CD4-positive, alpha-beta T cell treated with Interleukin-17A for 4 hours (primary cell): ENCODE measurements around the gene TOB1.

Experiments
- DNase-seq: peaks from one replicate; pipeline ENCODE4 v3.0.0-alpha.2; 2020; ENCODE audit warnings: mixed read lengths

The TOB1 gene

DNA sequence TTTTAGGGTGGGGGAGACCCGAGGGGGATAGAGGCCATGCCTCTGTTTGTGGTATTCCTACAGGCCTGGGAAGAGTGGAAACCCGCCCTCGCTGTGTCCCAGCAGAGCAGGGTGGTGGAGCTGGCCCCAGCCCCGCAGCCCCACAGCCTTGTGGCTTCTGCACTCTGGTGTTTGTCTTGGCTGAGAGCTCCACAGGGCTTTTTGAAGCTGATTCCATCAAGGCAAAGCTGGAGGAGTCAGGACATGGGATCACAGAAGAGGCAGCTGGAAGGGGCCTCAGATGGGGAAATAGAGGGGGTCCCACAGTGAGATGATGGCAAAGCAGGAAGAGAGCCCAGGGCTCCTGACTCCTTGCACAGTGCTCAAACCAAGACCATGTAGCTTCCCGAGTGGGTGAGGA lies 35.8 kb downstream of the TOB1 start:
- no peak for DNase-seq

DNA sequence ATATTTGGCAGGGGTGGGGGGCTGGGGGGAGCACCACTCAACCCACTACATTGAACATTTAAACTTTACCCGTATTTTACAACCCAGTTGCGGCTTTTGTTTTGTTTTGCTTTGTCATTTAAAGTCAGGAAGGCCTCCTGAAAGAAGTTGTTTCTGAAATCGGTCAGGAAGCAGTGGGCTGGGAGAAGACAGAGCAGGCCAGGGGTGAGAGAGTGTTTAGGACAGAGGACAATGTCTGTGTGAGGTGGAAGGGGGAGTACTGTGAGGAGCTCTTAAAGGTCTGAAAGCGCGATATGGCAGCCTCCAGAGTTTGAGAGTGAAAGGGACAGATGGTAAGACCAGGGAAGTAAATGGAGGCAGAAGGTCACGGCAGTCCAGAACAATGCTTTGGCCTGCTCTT lies 36.8 kb downstream of the TOB1 start:
- DNase-seq, result no peak

DNA sequence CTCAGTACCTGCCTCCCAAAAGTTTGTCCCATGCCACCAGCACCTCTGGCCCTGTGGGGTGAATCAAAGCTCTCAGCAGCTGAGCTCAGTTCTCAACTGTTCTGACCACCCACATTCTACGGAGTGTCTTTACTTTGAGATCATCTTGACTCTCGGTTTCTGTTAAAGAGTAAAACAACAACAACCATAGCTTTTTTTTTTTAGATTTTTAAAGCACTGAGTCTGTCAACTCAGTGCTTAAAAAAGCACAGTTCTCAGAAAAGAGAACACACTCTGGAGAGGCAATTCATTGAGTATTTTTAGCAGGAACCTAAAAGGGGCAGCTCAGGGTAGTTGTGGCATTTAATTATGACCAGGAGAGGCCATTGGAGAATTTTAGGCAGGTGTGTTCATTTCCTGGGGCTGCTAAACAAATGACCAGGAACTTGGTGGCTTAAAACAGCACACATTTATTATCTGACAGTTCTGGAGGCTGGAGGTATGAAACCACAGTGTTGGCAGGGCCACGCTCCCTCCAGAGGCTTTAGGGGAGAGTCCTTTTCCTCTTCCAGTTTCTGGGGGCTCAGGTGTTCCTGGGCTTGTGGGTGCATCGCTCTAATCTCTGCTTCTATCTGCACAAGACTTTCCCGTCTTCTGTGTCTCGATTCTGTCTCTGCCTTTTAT lies 37.5 kb downstream of the TOB1 start:
- no peak for DNase-seq

DNA sequence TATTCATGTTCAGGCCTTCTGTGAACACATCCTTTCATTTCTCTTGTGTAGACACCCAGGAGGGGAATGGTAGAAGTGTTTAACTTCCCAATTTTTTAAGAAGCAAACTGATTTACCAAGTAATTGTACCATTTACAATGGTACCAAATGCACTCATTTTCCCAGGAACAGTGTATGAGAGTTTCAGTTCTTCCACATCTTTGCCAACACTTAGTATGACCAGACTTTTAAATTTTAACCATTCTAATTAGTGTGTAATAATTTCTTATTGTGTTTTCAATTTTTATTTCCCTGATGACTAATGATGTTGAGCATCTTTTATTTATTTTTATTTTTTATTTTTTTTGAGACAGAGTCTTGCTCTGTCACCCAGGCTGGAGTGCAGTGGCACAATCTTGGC lies 41.0 kb downstream of the TOB1 start:
- no peak for DNase-seq

DNA sequence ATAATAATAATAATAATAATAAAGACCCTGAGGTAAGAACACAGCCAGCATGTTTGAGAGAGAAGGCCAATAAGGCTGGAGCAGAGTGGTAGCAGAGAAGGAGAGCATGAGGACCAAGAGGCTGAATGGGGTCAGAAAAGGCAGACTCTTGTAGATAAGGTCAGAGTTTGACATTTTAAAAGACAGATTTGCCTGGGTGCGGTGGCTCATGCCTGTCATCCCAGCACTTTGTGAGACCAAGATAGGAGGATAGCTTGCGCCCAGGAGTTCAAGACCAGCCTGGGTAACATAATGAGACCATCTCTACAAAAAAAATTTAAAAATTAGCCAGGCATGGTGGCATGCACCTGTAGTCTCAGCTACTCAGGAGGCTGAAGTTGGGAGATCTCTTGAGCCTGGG lies 41.7 kb downstream of the TOB1 start:
- no peak for DNase-seq

DNA sequence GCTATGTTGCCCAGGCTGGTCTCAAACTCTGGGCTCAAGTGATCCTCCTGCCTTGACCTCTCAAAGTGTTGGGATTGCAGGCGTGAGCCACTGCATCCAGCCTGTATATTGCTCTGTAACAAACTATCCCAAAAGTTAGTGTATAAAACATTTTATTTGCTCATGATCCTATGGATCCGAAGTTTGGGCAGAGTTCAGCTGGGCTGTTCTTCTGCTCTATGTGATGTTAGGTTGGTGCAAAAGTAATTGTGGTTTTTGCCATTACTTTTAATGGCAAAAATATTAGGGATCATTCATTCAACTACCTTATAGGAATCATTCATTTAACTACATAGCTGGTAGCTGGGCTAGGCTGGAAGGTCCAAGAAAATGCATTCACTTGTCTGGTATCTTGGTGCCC lies 43.6 kb downstream of the TOB1 start:
- DNase-seq, result no peak

DNA sequence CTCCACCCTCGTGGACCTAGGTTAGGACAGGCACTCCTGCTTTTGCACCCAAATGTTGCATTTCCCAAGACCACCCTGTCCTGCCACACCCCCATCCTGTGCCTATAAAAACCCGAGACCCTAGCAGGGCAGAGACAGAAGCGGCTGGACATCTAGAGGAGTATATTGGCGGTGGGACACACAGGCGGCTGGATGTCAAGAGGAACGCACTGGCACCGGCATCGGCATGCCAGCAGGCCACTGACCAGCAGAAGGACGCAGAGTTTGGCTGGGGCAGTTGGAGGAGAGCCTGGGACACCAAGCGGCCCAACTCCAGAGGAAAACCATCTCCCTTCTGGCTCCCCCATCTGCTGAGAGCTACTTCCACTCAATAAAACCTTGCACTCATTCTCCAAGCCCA lies 45.5 kb downstream of the TOB1 start:
- DNase-seq, result no peak

DNA sequence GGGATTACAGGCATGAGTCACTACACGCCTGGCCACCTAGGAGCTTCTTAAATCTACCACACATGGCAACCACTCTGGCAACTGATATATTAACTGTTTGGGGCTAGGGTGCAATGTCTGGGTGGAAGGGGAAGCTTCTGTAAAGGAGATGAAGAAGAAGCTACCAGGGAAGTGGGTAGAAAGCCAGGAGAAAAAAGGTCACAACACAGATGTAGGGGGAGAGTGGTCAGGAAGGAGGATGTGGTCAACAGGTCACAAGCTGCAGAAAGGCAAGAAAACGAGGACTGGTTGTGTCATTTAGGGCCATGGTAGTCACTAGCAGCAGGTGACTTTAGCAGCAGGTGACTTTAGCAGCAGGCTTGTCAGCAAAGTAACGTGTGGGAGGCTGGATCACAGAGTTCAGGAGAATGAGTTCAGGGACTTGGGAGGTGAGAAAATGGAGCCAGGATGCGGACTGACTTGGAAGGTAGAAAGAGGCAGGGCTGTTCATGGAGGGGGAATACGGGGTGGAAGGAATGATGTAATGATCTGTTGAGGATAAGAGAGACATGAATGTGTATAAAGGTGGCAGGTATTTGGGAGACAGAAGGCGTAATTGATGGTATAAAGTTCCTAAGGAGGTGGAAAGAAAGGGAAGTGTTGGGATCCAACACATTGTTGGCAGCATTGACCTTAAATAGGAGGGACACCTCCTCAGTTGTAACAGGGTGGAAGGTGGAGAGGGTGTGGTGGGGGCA lies 47.1 kb downstream of the TOB1 start:
- DNase-seq, result no peak

DNA sequence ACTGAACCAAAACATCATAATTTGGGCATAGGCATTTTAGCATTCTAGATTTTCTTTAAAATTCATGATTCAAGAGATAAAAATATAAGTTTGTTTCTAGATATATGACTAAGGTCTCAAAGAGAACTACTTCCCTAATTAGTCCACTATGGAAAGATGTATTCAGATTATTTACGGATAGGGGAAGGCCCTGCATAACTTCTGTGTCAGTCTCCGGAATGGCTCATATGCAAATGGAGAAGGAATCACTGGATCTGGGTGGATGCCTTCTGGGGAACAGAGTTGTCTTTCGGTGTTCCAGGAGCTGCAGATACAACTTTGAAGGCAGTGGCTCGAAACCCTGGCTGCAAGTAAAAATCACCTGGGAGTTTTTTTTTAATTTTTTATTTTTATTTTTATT lies 47.9 kb downstream of the TOB1 start:
- no peak for DNase-seq

DNA sequence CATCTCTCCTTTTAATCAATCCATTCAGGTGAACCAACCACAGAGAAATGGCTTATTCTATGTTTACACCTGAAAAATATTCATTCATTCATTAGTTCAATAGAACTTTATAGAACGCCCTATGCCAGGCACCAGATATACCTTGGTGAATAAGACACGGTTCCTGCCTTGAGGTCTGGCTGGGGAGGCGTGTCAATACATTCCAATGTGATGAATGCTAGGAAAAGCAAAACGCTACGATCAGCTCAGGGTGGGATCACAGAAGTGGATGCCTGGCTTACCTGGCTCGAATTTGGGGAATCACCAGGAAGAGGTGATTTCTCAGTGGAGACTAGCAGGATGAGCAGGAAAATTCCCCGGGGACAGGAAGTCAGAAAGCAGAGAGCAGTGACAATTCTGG lies 48.3 kb downstream of the TOB1 start:
- DNase-seq, result no peak

DNA sequence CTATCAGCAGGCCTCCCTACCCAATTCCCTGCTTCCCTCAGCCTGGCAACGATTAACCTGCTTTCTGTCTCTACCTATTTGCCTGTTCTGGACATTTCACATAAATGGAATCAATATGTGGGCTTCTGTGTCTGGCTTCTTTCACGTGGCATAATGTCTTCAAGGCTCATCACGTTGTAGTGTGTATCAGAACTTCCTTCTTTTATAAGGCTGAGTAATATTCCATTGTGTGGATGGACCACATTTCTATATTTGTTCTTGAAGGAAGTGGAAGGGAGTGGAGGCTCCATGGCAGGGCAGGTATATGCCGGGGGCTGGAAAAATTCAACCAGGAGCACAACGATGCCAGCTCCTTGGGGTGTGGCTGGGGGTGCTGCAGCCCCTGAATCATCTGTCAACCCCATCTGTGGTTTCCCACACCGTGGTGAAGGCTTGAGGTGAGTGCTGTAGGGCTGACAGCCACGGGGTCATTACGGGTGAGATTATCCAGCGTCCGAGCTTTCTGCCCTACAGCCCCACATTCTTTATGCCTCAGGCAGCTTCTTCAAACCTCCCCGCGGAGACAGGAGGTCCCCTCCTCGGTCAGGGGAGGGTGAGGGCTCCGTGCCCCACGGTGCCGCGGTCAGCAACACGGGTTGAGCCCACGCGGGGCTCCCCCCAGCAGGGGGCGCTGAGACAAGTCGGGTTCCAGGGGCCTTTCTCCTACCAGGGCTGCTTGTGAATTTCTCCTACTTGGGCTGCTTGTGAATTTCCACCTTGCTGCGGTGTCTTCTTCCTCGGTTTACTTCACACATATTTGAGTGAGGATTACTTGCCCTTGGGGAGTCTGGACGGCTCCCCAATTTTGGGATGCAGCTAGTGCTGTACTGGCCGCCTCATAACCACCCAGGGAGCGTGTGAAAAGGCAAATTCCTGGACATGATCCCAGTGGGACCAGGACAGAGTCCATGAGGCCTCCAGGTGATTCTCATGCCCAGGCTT lies 49.1 kb downstream of the TOB1 start:
- DNase-seq, result peak; percentile 79

DNA sequence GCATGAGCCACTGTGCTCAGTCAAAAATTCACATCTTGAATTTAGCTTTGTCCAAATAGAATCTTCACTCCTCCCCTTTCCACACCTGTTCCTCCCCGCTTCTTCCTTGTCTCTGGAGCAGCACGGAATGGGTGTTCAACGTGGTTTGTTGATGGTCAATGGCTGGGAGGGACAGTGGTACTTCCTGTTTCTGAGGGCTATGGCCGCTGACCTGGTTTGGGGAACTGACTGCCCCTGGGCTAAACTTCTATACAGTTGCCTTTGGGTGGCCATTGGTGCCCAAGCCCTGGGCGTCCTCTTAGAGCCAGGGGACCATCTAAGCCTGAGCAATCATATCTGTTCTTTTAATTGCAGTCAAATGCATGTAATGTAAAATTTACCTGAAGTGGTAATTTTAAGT lies 49.9 kb downstream of the TOB1 start:
- no peak for DNase-seq

DNA sequence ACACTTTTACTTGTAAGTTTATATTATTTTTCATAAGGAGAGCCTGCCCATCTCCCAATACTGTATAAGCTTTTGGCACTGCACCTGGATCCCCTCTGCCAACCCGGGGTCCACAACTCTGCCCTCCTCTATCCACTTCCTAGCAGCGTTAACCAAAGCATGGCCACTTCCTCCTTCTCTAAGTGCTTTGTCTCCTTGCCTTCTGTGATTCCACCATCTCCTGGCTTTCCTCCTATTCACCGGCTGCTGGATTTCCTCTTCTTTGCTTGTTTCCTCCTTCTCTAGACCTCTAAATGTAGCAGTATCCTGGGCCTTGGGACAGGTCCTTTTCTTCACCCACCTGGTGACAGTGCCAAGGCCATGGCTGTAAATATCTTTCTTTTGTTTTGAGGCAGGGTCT lies 50.8 kb downstream of the TOB1 start:
- no peak for DNase-seq

DNA sequence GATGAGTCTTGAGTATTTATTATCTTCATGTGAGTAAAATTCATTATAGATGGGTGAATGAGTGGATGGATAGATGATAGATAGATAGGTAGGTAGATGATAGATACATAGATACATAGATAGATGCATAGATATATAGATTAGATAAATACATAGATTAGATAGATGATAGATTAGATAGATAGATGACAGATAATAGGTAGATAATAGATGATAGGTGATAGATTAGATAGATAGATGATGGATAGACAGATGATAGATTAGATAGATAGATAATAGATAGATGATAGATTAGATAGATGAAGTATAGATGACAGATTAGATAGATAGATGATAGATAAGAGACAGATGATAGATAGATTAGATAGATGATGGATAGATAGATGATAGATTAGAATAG lies 52.6 kb downstream of the TOB1 start:
- no peak for DNase-seq
